Tibial nerve (tissue), 4 donors: ENCODE data around the gene JAKMIP2.

Experiments
- EP300 ChIP-seq, 2 donors: sonication (generic); formaldehyde crosslinking; IDR thresholded peaks; one replicate each; pipeline ENCODE4 v1.6.1; 2017; ENCODE audit warnings: antibody characterized with exemption in 2 of 2, mild to moderate bottlenecking in 1 of 2
- TF ChIP-seq, protein P1 (sequence below), 5 experiments: fragments of 200-600 bp in 3 of 5; fragments of 450-650 bp in 2 of 5; sonication (generic) in 3 of 5; IDR thresholded peaks; one replicate each; pipeline ENCODE4 v1.5.1; 2016 to 2019; ENCODE audit warnings: antibody characterized with exemption in 5 of 5, mild to moderate bottlenecking in 3 of 5, moderate library complexity in 2 of 5

DNA sequence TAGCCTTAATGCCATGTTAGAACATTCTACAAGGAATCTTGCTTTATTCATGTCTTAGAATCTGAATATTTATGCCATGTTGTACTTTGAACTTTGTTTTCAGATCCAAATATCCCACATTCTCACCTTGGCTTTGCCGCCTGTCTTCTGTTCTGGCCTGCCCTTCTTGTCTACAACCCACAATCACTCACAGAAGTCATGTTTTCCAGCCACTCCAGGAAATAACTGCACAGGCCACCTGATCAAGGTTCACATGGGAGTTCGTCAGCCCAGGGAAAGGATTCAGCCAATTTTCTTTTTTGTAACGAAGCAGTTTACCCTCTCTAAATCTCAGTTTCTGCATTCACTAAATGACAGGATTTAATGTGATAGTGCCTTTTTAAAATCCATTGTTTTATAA, 70.5 kb downstream of the JAKMIP2 start:
- TF ChIP-seq, protein P1, sequence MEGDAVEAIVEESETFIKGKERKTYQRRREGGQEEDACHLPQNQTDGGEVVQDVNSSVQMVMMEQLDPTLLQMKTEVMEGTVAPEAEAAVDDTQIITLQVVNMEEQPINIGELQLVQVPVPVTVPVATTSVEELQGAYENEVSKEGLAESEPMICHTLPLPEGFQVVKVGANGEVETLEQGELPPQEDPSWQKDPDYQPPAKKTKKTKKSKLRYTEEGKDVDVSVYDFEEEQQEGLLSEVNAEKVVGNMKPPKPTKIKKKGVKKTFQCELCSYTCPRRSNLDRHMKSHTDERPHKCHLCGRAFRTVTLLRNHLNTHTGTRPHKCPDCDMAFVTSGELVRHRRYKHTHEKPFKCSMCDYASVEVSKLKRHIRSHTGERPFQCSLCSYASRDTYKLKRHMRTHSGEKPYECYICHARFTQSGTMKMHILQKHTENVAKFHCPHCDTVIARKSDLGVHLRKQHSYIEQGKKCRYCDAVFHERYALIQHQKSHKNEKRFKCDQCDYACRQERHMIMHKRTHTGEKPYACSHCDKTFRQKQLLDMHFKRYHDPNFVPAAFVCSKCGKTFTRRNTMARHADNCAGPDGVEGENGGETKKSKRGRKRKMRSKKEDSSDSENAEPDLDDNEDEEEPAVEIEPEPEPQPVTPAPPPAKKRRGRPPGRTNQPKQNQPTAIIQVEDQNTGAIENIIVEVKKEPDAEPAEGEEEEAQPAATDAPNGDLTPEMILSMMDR (IDR thresholded peaks at IDR 0.05), result no peak
- no peak for TF ChIP-seq EP300 (IDR thresholded peaks at IDR 0.05)
